H9 (cell line): ENCODE results near the gene TMEM98. TPM values are rescaled to one million over a fixed set of nuclear protein-coding genes. Genes with fewer than 3 reads are reported as not detected.

Experiments used
- DNase-seq: peaks from one replicate; pipeline ENCODE4 v3.0.0-alpha.2; 2017
- H2AFZ ChIP-seq: one replicate; pipeline ENCODE4 v1.6.1; 2013; ENCODE audit warnings: mild to moderate bottlenecking, low read length, control low read depth, moderate library complexity
- H2AK5ac ChIP-seq: 2 replicates; pipeline ENCODE4 v1.6.1; 2013; ENCODE audit warnings: low read length, control low read depth, mixed read lengths; ENCODE audit not compliant: insufficient read length
- H2BK120ac ChIP-seq: one replicate; pipeline ENCODE4 v1.6.1; 2013; ENCODE audit warnings: low read depth, mild to moderate bottlenecking, low read length, control low read depth, inconsistent platforms; ENCODE audit not compliant: poor library complexity, severe bottlenecking
- H2BK12ac ChIP-seq: 2 replicates; pipeline ENCODE4 v1.6.1; 2013; ENCODE audit warnings: low read length, control low read depth, mixed read lengths, low read depth; ENCODE audit not compliant: insufficient read length
- H2BK15ac ChIP-seq: 2 replicates; pipeline ENCODE4 v1.6.1; 2013; ENCODE audit warnings: low read depth, low read length, control low read depth
- H2BK20ac ChIP-seq: one replicate; pipeline ENCODE4 v1.6.1; 2013; ENCODE audit warnings: low read depth, mild to moderate bottlenecking, low read length, control low read depth, inconsistent platforms; ENCODE audit not compliant: poor library complexity, severe bottlenecking
- H2BK5ac ChIP-seq: 2 replicates; pipeline ENCODE4 v1.6.1; 2013; ENCODE audit warnings: low read length, control low read depth, mixed read lengths; ENCODE audit not compliant: insufficient read length
- H3K14ac ChIP-seq: 2 replicates; pipeline ENCODE4 v1.6.1; 2013; ENCODE audit warnings: low read length, control low read depth; ENCODE audit not compliant: insufficient read depth
- H3K18ac ChIP-seq: 2 replicates; pipeline ENCODE4 v1.6.1; 2013; ENCODE audit warnings: low read depth, mild to moderate bottlenecking, mixed read lengths, low read length, control low read depth; ENCODE audit not compliant: insufficient read length
- H3K23ac ChIP-seq: 2 replicates; pipeline ENCODE4 v1.6.1; 2013; ENCODE audit warnings: low read length, control low read depth, mixed read lengths, low read depth; ENCODE audit not compliant: insufficient read length
- H3K23me2 ChIP-seq: 2 replicates; pipeline ENCODE4 v1.6.1; 2013; ENCODE audit warnings: low read depth, mild to moderate bottlenecking, mixed read lengths, low read length, control low read depth; ENCODE audit not compliant: insufficient read length, poor library complexity, severe bottlenecking
- H3K27ac ChIP-seq: 2 replicates; pipeline ENCODE4 v1.5.1; 2013; ENCODE audit warnings: low read length, control low read depth, mixed read lengths, low read depth; ENCODE audit not compliant: insufficient read length
- H3K27me3 ChIP-seq: 2 replicates; pipeline ENCODE4 v1.6.1; 2013; ENCODE audit warnings: low read length, control low read depth, inconsistent platforms; ENCODE audit not compliant: insufficient read depth
- H3K4ac ChIP-seq: 2 replicates; pipeline ENCODE4 v1.6.1; 2013; ENCODE audit warnings: low read depth, mild to moderate bottlenecking, control low read depth, inconsistent platforms, low read length, moderate library complexity
- H3K4me1 ChIP-seq: 2 replicates; pipeline ENCODE4 v1.6.1; 2013; ENCODE audit warnings: low read length, control low read depth, inconsistent platforms; ENCODE audit not compliant: insufficient read depth
- H3K4me2 ChIP-seq: 2 replicates; pipeline ENCODE4 v1.6.1; 2013; ENCODE audit warnings: low read length, control low read depth, mixed read lengths; ENCODE audit not compliant: insufficient read length, insufficient read depth
- H3K56ac ChIP-seq: 2 replicates; pipeline ENCODE4 v1.6.1; 2013; ENCODE audit warnings: low read depth, mild to moderate bottlenecking, mixed read lengths, low read length, control low read depth; ENCODE audit not compliant: insufficient read length
- H3K79me1 ChIP-seq: 2 replicates; pipeline ENCODE4 v1.6.1; 2013; ENCODE audit warnings: low read depth, mild to moderate bottlenecking, moderate library complexity, low read length, control low read depth, inconsistent platforms; ENCODE audit not compliant: insufficient read depth, poor library complexity, severe bottlenecking
- H3K79me2 ChIP-seq: 2 replicates; pipeline ENCODE4 v1.6.1; 2013; ENCODE audit warnings: low read length, control low read depth, inconsistent platforms; ENCODE audit not compliant: insufficient read depth
- H3K9ac ChIP-seq: 2 replicates; pipeline ENCODE4 v1.6.1; 2013; ENCODE audit warnings: low read length, control low read depth, mixed read lengths; ENCODE audit not compliant: insufficient read length; ENCODE audit errors: extremely low read depth
- H3K9me3 ChIP-seq: one replicate; pipeline ENCODE4 v1.6.1; 2013; ENCODE audit warnings: low read depth, low read length, inconsistent platforms; ENCODE audit not compliant: control insufficient read depth
- H3T11ph ChIP-seq: one replicate; pipeline ENCODE4 v1.6.1; 2013; ENCODE audit warnings: mild to moderate bottlenecking, low read length, control low read depth, inconsistent platforms
- H4K20me1 ChIP-seq: one replicate; pipeline ENCODE4 v1.6.1; 2013; ENCODE audit not compliant: control insufficient read depth, insufficient read length, insufficient read depth
- H4K5ac ChIP-seq: 2 replicates; pipeline ENCODE4 v1.6.1; 2013; ENCODE audit warnings: low read depth, mild to moderate bottlenecking, mixed read lengths, low read length, control low read depth; ENCODE audit not compliant: insufficient read length
- H4K8ac ChIP-seq: replicated peaks from 2 replicates; pipeline ENCODE4 v1.6.1; 2013; ENCODE audit warnings: low read length, control low read depth, mixed read lengths, low read depth; ENCODE audit not compliant: insufficient read length
- H4K91ac ChIP-seq: 2 replicates; pipeline ENCODE4 v1.6.1; 2013; ENCODE audit warnings: low read depth, mild to moderate bottlenecking, moderate library complexity, mixed read lengths, low read length, control low read depth; ENCODE audit not compliant: insufficient read length
- H3K27ac Mint-ChIP-seq, 3 experiments: 2 replicates in 2 of 3; 3 replicates in 1 of 3; pipeline ENCODE4 v1.8.0; 2020 to 2021; ENCODE audit warnings: mixed read lengths in 3 of 3, mild to moderate bottlenecking in 1 of 3, moderate library complexity in 1 of 3
- H3K27me3 Mint-ChIP-seq: 2 replicates; pipeline ENCODE4 v1.8.0; 2021; ENCODE audit warnings: low read depth, mild to moderate bottlenecking, moderate library complexity, mixed read lengths
- H3K36me3 Mint-ChIP-seq, 3 experiments: 2 replicates in 2 of 3; 3 replicates in 1 of 3; pipeline ENCODE4 v1.8.0; 2020 to 2021; ENCODE audit warnings: low read depth in 3 of 3, mixed read lengths in 3 of 3; ENCODE audit not compliant: insufficient read depth in 1 of 3
- H3K4me1 Mint-ChIP-seq, 2 experiments: 2 replicates each; pipeline ENCODE4 v1.8.0; 2020; ENCODE audit warnings: mixed read lengths in 2 of 2
- H3K4me3 Mint-ChIP-seq, 2 experiments: 2 replicates in 1 of 2; 3 replicates in 1 of 2; pipeline ENCODE4 v1.8.0; 2020 to 2021; ENCODE audit warnings: mild to moderate bottlenecking in 2 of 2, mixed read lengths in 2 of 2, moderate library complexity in 1 of 2
- H3K9me3 Mint-ChIP-seq, 2 experiments: 2 replicates in 1 of 2; 3 replicates in 1 of 2; pipeline ENCODE4 v1.8.0; 2020; ENCODE audit warnings: mild to moderate bottlenecking in 2 of 2, mixed read lengths in 2 of 2, moderate library complexity in 1 of 2
- CTCF ChIP-seq: fragments of 200-600 bp; sonication (generic); conservative IDR thresholded peaks from 3 replicates; pipeline ENCODE4 v1.8.0; 2021; ENCODE audit warnings: antibody characterized with exemption, mild to moderate bottlenecking
- WGBS: extraction: QIAGEN DNeasy Blood & Tissue Kit; methylation state at CpG from one replicate; pipeline ENCODE4 v1.1.7; 2013; ENCODE audit warnings: missing lambda C conversion rate, low lambda C conversion rate, mixed read lengths; ENCODE audit not compliant: insufficient read length; ENCODE audit errors: extremely low coverage; 5-methylcytosine and 5-hydroxymethylcytosine counted together
- total RNA-seq: library from RNA; stranded (reverse); gene quantifications from 2 replicates; pipeline ENCODE4 v1.2.1, GENCODE V29; 2021

TMEM98 gene
- total RNA-seq, 1 experiment from 2014 or later, result 78.4 TPM

- Histone ChIP-seq H2BK120ac (no peak overlapping the region), H4K5ac (no peak overlapping the region), H2AFZ (no peak overlapping the region), H4K8ac (no peak overlapping the region), H3K79me1 (no peaks in the 10 kb centered on the region), H4K91ac (no peak overlapping the region), H3K18ac (no peak overlapping the region), H2BK12ac (no peak overlapping the region), H3K14ac (no peak overlapping the region), H3K4me1 (peaks cover 7% of the 10 kb centered on the region; the same call in 1 of the 2 replicates), H3K4me2 (no peak overlapping the region), H3K56ac (no peak overlapping the region), H2BK20ac (no peak overlapping the region), H3K4ac (no peak overlapping the region), H3T11ph (no peak overlapping the region), H3K27me3 (no peaks in the 10 kb centered on the region), H3K23me2 (peaks cover 8% of the 10 kb centered on the region), H2AK5ac (no peak overlapping the region), H2BK15ac (no peak overlapping the region), H2BK5ac (no peak overlapping the region), H3K79me2 (no peaks in the 10 kb centered on the region; the same call in 1 of the 2 replicates), H3K27ac (no peak overlapping the region), H3K9me3 (no peaks in the 10 kb centered on the region), H3K23ac (no peak overlapping the region), H3K9ac (no peak overlapping the region), H4K20me1 (no peaks in the 10 kb centered on the region)
- no CpG with 5 or more reads among the region's 1 CpG for WGBS
- peaks cover 20 to 39% (median 36%) of the 10 kb centered on the region in 3 experiments; a peak in 6 of 7 replicates for H3K36me3 Mint-ChIP-seq
- no peak for TF ChIP-seq CTCF
- no peak overlapping the region; a peak in 1 of 5 replicates for H3K4me3 Mint-ChIP-seq
- DNase-seq, result no peak
- H3K27me3 Mint-ChIP-seq, result no peaks in the 10 kb centered on the region
- H3K4me1 Mint-ChIP-seq, result peaks cover 8 to 17% of the 10 kb centered on the region in 2 experiments
- H3K9me3 Mint-ChIP-seq, result peaks cover 0 to 1% of the 10 kb centered on the region in 2 experiments; a peak in 1 of 5 replicates
- H3K27ac Mint-ChIP-seq, result no peak overlapping the region
Measured at GRCh38 chr17:32930512-32930911, 2.6 kb downstream of the TMEM98 start.
